Measurements from ENCODE around the gene RGN.
"Not testable (repeated sequence)": the region's sequence is repeated elsewhere in the genome, so short reads cannot be mapped to it uniquely, and the experiment has no call there.

The RGN gene

DNA sequence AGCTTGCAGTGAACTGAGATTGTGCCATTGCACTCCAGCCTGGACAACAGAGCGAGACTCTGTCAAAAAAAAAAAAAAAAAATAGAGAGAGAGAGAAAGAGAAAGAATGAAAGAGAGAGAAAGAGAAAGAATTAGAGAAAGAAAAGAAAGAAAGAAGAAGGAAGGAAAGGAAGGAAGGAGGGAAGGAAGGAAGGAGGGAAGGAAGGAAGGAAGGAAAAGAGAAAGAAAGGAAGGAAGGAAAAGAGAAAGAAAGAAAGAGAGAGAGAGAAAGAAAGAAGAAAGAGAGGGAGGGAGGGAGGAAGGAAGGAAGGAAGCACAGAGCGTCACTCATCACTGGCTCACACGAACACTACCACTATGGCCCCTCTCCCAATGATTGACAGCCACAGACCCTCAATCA lies 46.2 kb downstream of the RGN start:
- DNase-seq = not testable (repeated sequence)

DNA sequence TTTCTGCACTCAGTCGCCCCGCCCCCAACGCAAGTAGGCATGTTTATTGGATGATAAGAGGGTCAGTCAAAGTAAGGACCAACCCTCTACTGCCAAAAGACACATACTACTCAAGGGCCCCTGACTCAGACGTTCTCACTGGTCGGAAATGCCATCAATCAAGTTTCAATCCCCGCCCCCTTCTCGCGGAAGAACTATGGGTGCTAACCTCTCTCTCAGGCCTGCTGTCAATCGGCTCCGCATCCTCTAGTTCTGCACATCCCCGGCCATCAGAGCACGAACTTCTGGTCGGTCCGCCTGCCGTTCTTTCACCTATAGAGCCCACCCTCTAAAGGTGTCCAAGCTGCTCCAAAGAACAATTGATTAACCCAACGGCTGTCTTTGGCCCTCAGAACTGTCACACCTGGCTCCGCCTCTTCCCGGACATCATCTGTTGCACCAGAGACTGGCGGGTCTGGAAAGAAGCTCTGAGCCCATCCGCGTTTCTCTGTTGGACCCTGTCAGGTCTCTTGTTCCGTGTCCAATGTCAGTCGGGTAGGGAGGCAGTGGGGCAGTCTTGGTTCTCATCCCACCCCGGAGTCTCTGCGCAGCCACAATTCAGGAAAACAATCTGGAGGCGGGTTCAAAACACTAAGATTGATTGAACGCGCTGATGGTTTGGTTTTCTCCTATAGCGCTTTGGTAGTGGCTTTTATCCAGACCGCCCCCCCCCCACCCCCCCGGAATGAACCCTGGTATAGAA lies 51.1 kb downstream of the RGN start:
- DNase-seq = peak; percentile 94

DNA sequence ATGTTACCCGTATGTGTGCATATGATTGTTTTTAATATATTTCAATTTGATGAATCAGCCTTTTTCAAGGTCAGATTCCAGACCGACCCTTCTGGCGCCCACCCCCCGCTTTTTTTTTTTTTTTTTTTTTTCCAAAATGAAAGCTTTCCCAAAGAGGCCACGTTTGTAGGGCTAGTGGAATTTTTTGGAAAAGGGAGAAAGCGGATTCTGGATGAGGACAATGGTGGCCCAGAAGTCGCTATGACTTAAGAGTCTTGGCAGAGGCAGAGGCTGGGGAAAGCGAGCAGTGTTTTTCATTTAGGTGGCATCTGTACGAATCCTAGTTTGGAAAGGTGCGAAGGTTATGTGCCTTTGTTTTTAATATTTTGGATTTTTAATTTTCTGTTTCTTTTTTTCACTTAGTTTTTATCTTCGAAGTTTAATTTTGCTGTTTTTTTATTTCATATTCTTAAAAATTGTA lies 51.7 kb downstream of the RGN start:
- DNase-seq = no peak

DNA sequence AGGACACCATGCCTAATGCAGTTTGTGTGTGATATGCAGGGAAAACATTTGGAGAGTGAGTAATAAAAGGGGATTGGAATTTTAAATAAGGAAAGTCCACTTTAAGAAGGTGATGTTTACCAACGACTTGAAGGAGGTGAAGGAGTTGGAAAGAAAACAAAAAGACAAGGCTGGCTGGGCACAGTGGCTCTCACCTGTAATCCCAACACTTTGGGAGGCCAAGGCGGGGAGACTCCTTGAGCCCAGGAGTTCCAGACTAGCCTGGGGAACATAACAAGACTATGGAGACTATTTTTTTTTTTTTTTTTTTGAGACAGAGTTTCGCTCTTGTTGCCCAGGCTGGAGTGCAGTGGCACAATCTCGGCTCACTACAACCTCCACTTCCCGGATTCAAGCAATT lies 55.2 kb downstream of the RGN start:
- DNase-seq = no peak

DNA sequence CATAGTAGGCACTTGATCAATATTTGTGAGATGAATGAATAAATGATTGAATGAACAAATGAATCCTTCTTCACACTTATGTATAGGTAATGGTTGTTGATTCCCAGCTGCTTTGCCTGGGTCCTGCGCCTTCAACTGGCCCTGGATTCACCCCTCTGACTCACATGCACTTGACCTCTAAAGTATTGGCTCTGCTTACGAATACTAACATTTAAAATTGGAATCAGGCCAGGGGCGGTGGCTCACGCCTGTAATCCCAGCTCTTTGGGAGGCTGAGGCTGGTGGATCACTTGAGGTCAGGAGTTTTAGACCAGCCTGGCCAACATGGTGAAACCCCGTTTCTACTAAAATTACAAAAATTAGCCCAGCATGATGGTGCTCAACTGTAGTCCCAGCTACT lies 57.4 kb downstream of the RGN start:
- not testable (repeated sequence) for DNase-seq

DNA sequence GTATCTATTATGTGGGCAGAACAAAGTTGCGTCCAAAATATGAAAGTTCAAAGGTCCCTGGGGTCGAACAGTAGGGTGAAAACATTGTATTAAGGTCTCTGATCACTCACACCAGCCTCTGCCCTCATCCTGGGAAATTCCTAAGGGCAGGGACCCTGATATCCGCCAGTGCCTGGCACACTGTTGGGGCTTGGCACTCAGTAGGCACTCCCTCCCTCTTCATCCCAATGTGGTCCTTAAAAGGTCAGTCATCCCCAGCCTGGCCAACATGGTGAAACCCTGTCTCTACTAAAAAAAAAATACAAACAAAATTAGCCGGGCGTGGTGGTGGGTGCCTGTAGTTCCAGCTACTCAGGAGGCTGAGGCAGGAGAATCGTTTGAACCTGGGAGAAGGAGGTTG lies 59.9 kb downstream of the RGN start:
- DNase-seq = no peak

Measured in activated CD8-positive, alpha-beta memory T cell treated with anti-CD3 and anti-CD28 coated beads for 24 hours (primary cell).